ENCODE results near the gene FAM181A.

FAM181A gene

GRCh38 chr14:93915070-93915705, 12.0 kb upstream of the FAM181A start:
- peaks cover 3 to 5% of the 10 kb centered on the region in 2 donors for H3K9me3 Mint-ChIP-seq
- no peak for DNase-seq
- no peaks in the 10 kb centered on the region for H3K4me1 Mint-ChIP-seq
- H3K27ac Mint-ChIP-seq, result no peak overlapping the region
- H3K36me3 Mint-ChIP-seq, result no peaks in the 10 kb centered on the region
- ATAC-seq (replicated peaks), result no peak
- H3K4me3 Mint-ChIP-seq, result no peak overlapping the region
- peaks cover 6 to 27% of the 10 kb centered on the region in 2 donors for H3K27me3 Mint-ChIP-seq

GRCh38 chr14:93915800-93916199, 11.3 kb upstream of the FAM181A start:
- no peaks in the 10 kb centered on the region for H3K4me1 Mint-ChIP-seq

DNA sequence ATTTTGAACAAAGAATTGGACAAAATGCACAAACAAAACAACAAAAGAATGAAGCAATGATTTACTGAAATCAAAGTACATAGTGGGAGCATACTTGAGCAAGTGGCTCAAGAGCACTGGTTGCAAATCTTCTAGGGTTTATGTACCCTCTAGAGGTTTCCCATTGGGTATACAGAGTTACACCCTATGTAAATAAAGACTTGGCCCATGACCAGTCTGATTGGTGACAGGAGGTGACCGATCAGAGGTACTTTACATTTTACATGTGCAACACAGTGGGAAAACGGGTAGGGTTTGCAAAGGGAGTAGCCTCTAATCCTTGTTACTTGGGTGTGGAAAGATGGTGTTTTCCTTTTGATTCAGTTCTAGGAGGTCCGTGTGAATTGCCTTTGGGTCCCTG, 10.6 kb upstream of the FAM181A start:
- Mint-ChIP-seq H3K9me3 (peaks cover 3 to 5% of the 10 kb centered on the region in 2 donors), H3K4me3 (no peak overlapping the region), H3K36me3 (no peaks in the 10 kb centered on the region), H3K4me1 (no peaks in the 10 kb centered on the region), H3K27ac (no peak overlapping the region), H3K27me3 (peaks cover 4 to 18% of the 10 kb centered on the region in 2 donors)
- no peak for DNase-seq
- ATAC-seq (replicated peaks), result no peak

More at GRCh38 chr14:93915800-93916199, 11.3 kb upstream of the FAM181A start:
- no peak overlapping the region for H3K4me3 Mint-ChIP-seq
- no peak for ATAC-seq (replicated peaks)
- peaks cover 3 to 5% of the 10 kb centered on the region in 2 donors for H3K9me3 Mint-ChIP-seq
- H3K36me3 Mint-ChIP-seq, result no peaks in the 10 kb centered on the region
- DNase-seq, result no peak
- H3K27ac Mint-ChIP-seq, result no peak overlapping the region
- peaks cover 4 to 21% of the 10 kb centered on the region in 2 donors for H3K27me3 Mint-ChIP-seq

DNA sequence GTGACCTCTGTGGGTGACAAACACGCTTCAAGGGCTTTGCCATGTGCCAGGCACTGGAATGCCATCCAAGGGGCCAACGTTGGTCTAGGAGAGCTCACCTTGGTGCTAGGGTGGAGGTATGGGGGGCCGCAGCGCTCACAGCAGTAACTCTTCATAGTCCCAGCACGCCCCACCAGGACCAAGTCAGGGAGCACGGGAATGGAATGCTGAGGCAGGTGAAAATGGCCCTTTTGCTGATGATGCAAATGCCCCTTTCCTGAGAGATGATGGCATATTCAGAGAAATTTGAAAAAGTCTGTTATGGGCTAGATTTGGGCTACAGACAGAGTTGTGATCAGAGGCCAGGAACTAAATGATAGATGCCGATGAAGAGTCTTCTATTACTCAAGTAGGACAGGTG, 10.0 kb upstream of the FAM181A start:
- no peak for ATAC-seq (replicated peaks)
- H3K36me3 Mint-ChIP-seq, result no peaks in the 10 kb centered on the region
- peaks cover 4 to 18% of the 10 kb centered on the region in 2 donors for H3K27me3 Mint-ChIP-seq

DNA sequence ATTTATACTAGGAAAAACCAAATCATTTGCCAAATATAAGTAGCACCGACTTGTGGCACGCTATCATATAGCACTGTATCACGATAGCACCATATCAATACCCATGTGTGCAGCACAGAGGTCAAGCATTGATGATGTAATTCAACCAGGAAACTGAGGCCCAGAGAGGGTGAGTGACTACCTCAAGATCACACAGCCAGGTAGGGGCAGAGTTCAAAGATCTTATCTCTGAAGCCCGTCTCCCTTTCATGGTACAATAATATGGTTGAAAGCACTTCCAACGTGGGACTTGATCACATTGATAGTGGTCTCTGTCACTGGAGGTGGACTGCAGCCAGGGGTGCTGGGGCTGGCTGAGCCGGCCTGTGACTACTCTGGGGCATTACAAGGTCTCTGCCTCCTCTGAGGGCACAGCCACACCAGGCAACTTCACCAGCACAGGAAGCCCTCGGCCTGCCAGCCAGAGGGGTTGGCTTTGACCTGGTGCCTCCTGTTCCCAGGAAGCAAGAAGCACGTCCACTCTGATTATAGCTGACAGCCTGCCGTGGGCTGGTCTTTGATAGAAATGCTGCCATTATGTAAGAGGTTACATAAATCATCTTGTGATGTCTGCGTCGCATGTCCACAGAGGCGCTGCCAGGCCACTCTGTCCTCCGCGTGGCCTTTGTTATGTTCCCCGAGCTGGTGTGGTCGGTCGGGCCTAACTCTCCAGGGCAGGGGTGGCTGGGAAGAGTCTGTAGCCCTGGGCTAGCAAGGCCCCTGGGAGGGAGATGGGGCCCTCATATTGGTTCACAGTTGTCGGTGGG, 5.9 kb upstream of the FAM181A start:
- no peak for ATAC-seq (replicated peaks)
- H3K4me1 Mint-ChIP-seq, result no peaks in the 10 kb centered on the region

More for the DNA sequence above, 10.0 kb upstream of the FAM181A start:
- Mint-ChIP-seq H3K9me3 (peaks cover 3 to 5% of the 10 kb centered on the region in 2 donors), H3K27ac (no peak overlapping the region), H3K4me1 (no peaks in the 10 kb centered on the region), H3K4me3 (no peak overlapping the region)
- DNase-seq, result no peak

DNA sequence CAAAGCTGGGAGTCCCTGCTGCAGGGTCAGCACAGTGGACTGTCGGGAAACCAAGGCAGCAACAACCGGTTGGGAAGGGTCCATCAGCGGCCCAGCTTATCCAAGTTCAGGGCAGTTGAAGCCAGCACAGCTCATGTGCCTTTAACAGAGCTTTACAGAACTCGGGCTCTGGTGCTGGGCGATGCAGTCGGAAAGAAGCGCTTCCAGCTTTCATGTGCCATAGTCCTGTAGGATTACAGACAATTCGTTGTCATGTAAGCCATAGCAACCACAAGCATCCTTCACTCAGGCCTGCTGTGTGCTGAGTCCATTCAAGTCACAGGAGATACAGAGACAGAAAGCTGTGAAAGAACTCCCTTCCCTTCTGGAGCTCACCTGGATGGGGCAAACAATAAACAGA, 3.5 kb upstream of the FAM181A start:
- peaks cover 3% of the 10 kb centered on the region in 2 donors for H3K9me3 Mint-ChIP-seq
- no peak overlapping the region for H3K27ac Mint-ChIP-seq
- DNase-seq (no peak), ATAC-seq (replicated peaks) (no peak)
- no peaks in the 10 kb centered on the region for H3K4me1 Mint-ChIP-seq
- no peak overlapping the region for H3K4me3 Mint-ChIP-seq
- no peaks in the 10 kb centered on the region for H3K36me3 Mint-ChIP-seq
- peaks cover 4 to 6% of the 10 kb centered on the region in 2 donors for H3K27me3 Mint-ChIP-seq

More for the DNA sequence above, 5.9 kb upstream of the FAM181A start:
- H3K9me3 Mint-ChIP-seq, result peaks cover 3% of the 10 kb centered on the region in 2 donors
- H3K27me3 Mint-ChIP-seq, result peaks cover 8 to 12% of the 10 kb centered on the region in 2 donors
- no peak overlapping the region for H3K4me3 Mint-ChIP-seq
- H3K36me3 Mint-ChIP-seq, result no peaks in the 10 kb centered on the region
- H3K27ac Mint-ChIP-seq, result no peak overlapping the region
- DNase-seq, result no peak

DNA sequence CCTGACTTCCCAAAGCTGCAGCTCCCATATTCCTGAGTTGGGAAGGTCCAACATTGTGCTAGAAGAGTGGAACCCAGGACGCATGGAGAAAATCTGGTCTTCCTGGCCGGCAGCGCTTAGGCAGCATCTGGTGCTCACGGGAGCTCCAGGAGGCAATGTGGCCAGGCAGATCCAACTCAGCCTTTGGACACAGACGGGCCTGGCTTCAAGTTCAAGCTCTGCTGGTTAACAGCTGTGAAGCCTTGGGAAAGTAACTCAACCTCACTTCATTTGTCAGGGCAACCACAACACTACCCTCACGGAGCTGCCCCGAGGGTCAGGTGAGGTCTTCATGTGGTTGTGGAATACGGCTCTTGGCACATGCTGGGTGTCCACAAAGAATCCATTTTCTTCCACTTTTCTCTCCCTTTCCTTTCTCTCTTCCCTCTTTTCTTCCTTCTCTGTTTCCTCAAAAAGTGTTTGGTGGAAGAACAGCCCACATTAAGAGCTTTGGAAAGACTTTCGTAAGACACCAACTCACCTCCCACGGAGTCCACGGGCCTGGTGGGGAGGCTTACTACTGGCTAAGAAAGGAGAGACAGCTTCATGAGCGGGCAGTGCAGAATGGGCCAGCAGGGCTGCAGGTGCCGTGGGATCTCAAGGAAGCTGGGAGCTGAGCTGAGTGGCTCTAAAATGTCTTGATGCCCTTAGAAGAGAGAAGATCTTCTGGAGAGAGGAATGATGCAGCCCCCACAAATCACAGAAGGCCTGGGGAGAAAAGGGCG, 2.4 kb upstream of the FAM181A start:
- Mint-ChIP-seq H3K9me3 (peaks cover 0 to under 1% of the 10 kb centered on the region in 2 donors), H3K4me1 (no peaks in the 10 kb centered on the region), H3K27me3 (peaks cover 3 to 4% of the 10 kb centered on the region in 2 donors), H3K4me3 (no peak overlapping the region), H3K36me3 (no peaks in the 10 kb centered on the region), H3K27ac (no peak overlapping the region)
- DNase-seq, result no peak
- no peak for ATAC-seq (replicated peaks)

- no peaks in the 10 kb centered on the region for H3K4me1 Mint-ChIP-seq
- DNase-seq (no peak), ATAC-seq (replicated peaks) (no peak)
- H3K4me3 Mint-ChIP-seq, result no peak overlapping the region
- H3K27ac Mint-ChIP-seq, result no peak overlapping the region
- no peaks in the 10 kb centered on the region for H3K36me3 Mint-ChIP-seq
- H3K27me3 Mint-ChIP-seq, result peaks cover 0 to 4% of the 10 kb centered on the region in 2 donors
- no peaks in the 10 kb centered on the region for H3K9me3 Mint-ChIP-seq
These were observed 1.7 kb upstream of the FAM181A start for GRCh38 chr14:93925374-93925895.

DNA sequence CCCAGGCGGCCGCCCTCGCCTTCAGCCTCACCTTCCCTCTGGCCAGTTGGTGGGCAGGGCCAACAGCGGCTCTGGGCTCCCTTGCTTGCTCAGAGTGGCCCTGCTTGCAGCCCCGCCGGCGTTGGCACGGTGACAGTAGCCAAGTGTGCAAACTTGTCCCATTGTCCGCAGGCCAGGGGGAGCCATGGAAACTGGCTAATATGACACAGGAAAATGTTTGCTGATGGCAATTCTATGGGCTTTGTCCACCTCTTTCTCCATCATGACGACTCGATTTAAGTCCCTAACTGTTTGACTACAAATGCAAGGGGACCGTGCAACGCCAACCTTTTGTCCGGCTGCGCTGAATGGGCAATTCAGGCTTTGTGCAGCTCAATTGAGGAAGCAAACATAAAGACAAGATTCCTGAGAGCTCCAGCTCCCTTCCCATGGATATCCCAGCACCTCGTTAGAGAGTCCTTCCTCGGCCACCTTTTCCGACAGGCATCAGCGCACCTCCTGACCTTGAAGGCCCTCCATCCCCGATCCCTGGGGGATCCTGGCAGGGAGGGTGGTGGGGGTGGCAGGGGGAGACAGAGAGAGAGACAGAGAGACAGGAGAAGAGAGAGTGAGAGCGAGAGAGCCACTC, 785 bp upstream of the FAM181A start:
- H3K27ac Mint-ChIP-seq, result no peak overlapping the region
- H3K9me3 Mint-ChIP-seq, result no peaks in the 10 kb centered on the region
- DNase-seq (no peak), ATAC-seq (replicated peaks) (no peak)
- H3K27me3 Mint-ChIP-seq, result peaks cover 0 to 4% of the 10 kb centered on the region in 2 donors
- no peak overlapping the region for H3K4me3 Mint-ChIP-seq
- H3K4me1 Mint-ChIP-seq, result no peaks in the 10 kb centered on the region
- no peaks in the 10 kb centered on the region for H3K36me3 Mint-ChIP-seq

DNA sequence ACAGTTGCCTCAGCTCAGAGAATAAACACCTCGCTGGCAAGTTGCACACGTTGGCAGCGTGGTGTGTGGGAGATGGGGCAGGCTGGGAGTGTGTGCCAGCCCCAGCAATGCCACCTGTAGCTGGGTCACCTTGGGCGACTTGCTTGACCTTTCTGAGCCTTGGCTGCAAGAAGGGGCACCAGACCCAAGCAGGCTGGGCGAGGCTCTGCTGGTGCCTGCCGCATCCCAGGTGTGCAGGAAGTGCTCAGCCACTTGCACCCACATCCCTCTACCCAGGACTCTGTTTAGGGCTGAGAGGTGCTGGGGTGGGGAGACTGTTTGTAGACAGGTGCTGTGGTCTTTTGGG, 629 bp downstream of the FAM181A start:
- H3K4me1 Mint-ChIP-seq, result no peaks in the 10 kb centered on the region
- H3K27ac Mint-ChIP-seq, result no peak overlapping the region
- H3K27me3 Mint-ChIP-seq, result peaks cover 0 to 9% of the 10 kb centered on the region in 2 donors
- no peaks in the 10 kb centered on the region for H3K36me3 Mint-ChIP-seq
- ATAC-seq (replicated peaks) (no peak), DNase-seq (no peak)
- no peak overlapping the region for H3K4me3 Mint-ChIP-seq
- no peaks in the 10 kb centered on the region for H3K9me3 Mint-ChIP-seq

- Mint-ChIP-seq H3K27ac (no peak overlapping the region), H3K27me3 (peaks cover 0 to 9% of the 10 kb centered on the region in 2 donors), H3K36me3 (no peaks in the 10 kb centered on the region), H3K4me3 (no peak overlapping the region), H3K9me3 (no peaks in the 10 kb centered on the region), H3K4me1 (no peaks in the 10 kb centered on the region)
- ATAC-seq (replicated peaks) (no peak), DNase-seq (no peak)
These were observed 1.3 kb downstream of the FAM181A start for GRCh38 chr14:93928184-93929047.

DNA sequence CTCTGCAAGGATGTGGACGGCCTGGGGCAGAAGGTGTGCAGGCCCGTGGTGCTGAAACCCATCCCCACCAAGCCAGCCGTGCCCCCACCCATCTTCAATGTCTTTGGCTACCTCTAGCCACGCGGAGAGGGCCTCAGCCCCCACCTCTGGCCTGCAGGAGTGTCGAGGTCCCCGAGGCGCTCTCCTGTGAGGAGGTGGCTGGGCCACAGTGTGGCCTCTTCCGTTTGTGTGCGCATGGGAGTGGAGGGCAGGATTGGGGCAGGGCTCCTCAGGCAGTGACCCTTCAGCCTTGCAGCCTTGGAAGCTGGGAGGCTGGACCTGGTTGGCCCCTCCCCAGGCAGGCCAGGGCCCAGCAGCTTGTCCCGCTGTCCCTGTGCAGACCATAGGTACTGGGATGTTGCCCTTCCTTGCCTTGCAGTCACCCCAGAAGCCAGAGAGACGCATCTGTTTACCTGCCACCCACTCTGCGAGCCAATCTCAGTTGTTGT, 1.9 kb downstream of the FAM181A start:
- ATAC-seq (replicated peaks) (no peak), DNase-seq (no peak)
- no peaks in the 10 kb centered on the region for H3K9me3 Mint-ChIP-seq
- peaks cover 0 to 9% of the 10 kb centered on the region in 2 donors for H3K27me3 Mint-ChIP-seq
- no peak overlapping the region for H3K27ac Mint-ChIP-seq
- H3K4me3 Mint-ChIP-seq, result no peak overlapping the region
- no peaks in the 10 kb centered on the region for H3K36me3 Mint-ChIP-seq
- H3K4me1 Mint-ChIP-seq, result no peaks in the 10 kb centered on the region

DNA sequence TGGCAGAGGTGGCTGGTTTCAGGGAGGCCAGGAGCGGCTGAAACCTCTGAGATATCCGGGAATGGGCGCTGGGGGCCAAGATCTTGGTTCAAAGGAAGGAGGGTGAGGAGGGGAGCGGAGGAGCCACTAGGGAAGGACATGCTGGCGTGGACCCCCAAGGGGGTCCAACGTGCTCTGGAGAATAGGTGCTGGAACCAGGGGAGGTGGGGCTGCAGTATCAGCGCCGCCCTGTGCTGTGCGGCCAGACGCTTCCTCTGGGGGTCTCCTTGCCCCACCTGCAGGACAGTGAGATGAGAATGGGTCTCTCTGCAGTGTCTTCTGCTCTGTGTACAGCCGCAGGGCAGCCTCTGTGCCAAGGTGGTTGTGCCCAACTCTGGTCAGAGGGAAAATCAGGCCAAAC, 2.5 kb downstream of the FAM181A start:
- DNase-seq (no peak), ATAC-seq (replicated peaks) (no peak)
- no peak overlapping the region for H3K4me3 Mint-ChIP-seq
- no peak overlapping the region for H3K27ac Mint-ChIP-seq
- no peaks in the 10 kb centered on the region for H3K4me1 Mint-ChIP-seq
- no peaks in the 10 kb centered on the region for H3K36me3 Mint-ChIP-seq
- no peaks in the 10 kb centered on the region for H3K9me3 Mint-ChIP-seq
- peaks cover 0 to 9% of the 10 kb centered on the region in 2 donors for H3K27me3 Mint-ChIP-seq
